Adipocyte (in vitro differentiated cells): ENCODE data around the gene NRAP.

Experiments used
- DNase-seq: peaks from one replicate; pipeline ENCODE4 v3.0.0-alpha.2; 2015; ENCODE audit warnings: low read depth
- H3K27me3 ChIP-seq: replicated peaks from 2 replicates; pipeline ENCODE4 v1.7.0; 2013; ENCODE audit warnings: mild to moderate bottlenecking, low read length, moderate library complexity; ENCODE audit not compliant: control insufficient read depth, insufficient read depth
- H3K36me3 ChIP-seq: 2 replicates; pipeline ENCODE4 v1.7.0; 2013; ENCODE audit warnings: low read length, mild to moderate bottlenecking, moderate library complexity; ENCODE audit not compliant: control insufficient read depth, insufficient read depth, severe bottlenecking
- H3K4me1 ChIP-seq: 2 replicates; pipeline ENCODE4 v1.7.0; 2013; ENCODE audit warnings: mild to moderate bottlenecking, low read length, moderate library complexity; ENCODE audit not compliant: control insufficient read depth, insufficient read depth
- H3K4me3 ChIP-seq: 2 replicates; pipeline ENCODE4 v1.7.0; 2013; ENCODE audit warnings: mild to moderate bottlenecking, low read length, moderate library complexity
- H3K9ac ChIP-seq: 2 replicates; pipeline ENCODE4 v1.7.0; 2013; ENCODE audit warnings: mild to moderate bottlenecking, low read length, moderate library complexity
- H3K9me3 ChIP-seq: 2 replicates; pipeline ENCODE4 v1.7.0; 2013; ENCODE audit warnings: mild to moderate bottlenecking, low read length, moderate library complexity; ENCODE audit not compliant: control insufficient read depth

Gene NRAP

DNA sequence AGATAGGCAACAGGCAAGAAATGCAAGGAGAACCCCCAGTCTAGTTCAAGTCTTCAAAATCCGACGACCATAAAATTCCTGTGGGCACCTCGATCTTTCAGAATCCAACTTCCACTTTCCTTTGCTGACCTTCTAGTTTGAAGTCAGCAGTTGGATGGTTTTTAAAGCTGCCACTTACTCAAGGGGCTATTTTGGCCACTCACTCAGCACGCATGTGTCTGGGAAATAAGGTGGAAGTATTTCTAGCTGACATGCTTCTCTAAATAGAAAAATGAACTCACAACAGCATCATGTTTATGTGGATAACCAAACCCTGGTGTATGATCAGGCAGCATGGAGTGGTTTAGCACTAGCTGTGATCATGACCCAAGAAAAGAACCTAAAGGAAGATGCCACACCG is at the start of gene NRAP:
NRAP (minus strand) TSS at position 134 of the 400 bp plus-strand sequence. CDS start 159 bp downstream, outside the sequence.
- Histone ChIP-seq H3K9me3 (no peaks in the 10 kb centered on the region), H3K4me1 (peaks cover 17% of the 10 kb centered on the region), H3K9ac (no peak within 1 kb of the TSS), H3K36me3 (no peaks in the 10 kb centered on the region), H3K27me3 (no peaks in the 10 kb centered on the region), H3K4me3 (no peak within 1 kb of the TSS)
- no peak for DNase-seq

- H3K27me3 ChIP-seq, result no peaks in the 10 kb centered on the region
- no peak overlapping the region for H3K4me3 ChIP-seq
- H3K36me3 ChIP-seq, result peaks cover 36% of the 10 kb centered on the region
- H3K4me1 ChIP-seq, result peaks cover 12% of the 10 kb centered on the region
- no peaks in the 10 kb centered on the region for H3K9me3 ChIP-seq
- no peak for DNase-seq
- no peak overlapping the region for H3K9ac ChIP-seq
Measured at GRCh38 chr10:113713640-113713982, 49.8 kb upstream of the NRAP start.

- Histone ChIP-seq H3K9me3 (no peaks in the 10 kb centered on the region), H3K9ac (no peak overlapping the region), H3K4me3 (no peak overlapping the region), H3K36me3 (peaks cover 32% of the 10 kb centered on the region), H3K27me3 (no peaks in the 10 kb centered on the region), H3K4me1 (peaks cover 12% of the 10 kb centered on the region)
- DNase-seq, result no peak
Measured at GRCh38 chr10:113712755-113713639, 49.2 kb upstream of the NRAP start.

GRCh38 chr10:113712024-113712423 is 48.2 kb upstream of the NRAP start:
- H3K27me3 ChIP-seq, result no peaks in the 10 kb centered on the region
- no peak overlapping the region for H3K9ac ChIP-seq
- peaks cover 29% of the 10 kb centered on the region for H3K36me3 ChIP-seq
- no peaks in the 10 kb centered on the region for H3K9me3 ChIP-seq
- DNase-seq, result no peak
- peaks cover 12% of the 10 kb centered on the region for H3K4me1 ChIP-seq
- H3K4me3 ChIP-seq, result no peak overlapping the region

- Histone ChIP-seq H3K4me3 (no peak overlapping the region), H3K36me3 (peaks cover 34% of the 10 kb centered on the region), H3K9me3 (no peaks in the 10 kb centered on the region), H3K9ac (no peak overlapping the region), H3K27me3 (no peaks in the 10 kb centered on the region), H3K4me1 (peaks cover 12% of the 10 kb centered on the region)
- DNase-seq, result no peak
Measured at GRCh38 chr10:113711142-113711541, 47.3 kb upstream of the NRAP start.

DNA sequence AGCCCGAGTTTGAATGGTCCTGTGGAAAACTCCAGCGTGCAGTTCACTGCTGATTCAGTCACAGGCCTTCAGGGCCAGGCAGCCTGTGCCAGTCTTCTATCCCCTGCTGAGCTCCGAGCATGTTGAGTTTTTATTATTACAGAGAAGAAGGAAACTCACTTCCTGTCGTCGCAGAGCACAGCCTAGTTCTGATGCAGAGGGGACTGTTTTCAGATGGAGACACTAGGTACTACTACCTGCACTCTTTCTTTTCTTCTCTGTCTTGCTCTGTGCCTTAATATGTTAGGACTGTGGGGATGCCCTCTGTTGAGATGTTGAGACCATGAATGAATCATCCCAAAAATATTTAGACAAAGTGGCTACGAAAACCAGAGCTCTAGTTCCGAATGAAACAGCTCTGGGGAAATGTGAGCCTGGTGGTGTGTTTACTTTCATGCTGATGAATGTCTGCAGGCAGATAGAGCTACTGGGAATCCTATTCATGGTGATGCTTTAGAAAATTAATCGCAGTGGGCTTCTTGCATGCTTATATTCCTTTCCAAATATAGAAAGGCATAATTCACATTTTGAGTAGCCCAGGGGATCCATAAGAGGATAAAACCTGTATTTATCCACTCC is 45.5 kb upstream of the NRAP start:
- H3K4me1 ChIP-seq, result peaks cover 12% of the 10 kb centered on the region
- peak; percentile 84 for DNase-seq
- H3K9ac ChIP-seq, result no peak overlapping the region
- peaks cover 32% of the 10 kb centered on the region for H3K36me3 ChIP-seq
- no peak overlapping the region for H3K4me3 ChIP-seq
- H3K27me3 ChIP-seq, result no peaks in the 10 kb centered on the region
- H3K9me3 ChIP-seq, result no peaks in the 10 kb centered on the region

- H3K36me3 ChIP-seq, result peaks cover 39% of the 10 kb centered on the region
- DNase-seq, result no peak
Measured at GRCh38 chr10:113708640-113709039, 44.8 kb upstream of the NRAP start.

GRCh38 chr10:113706623-113707022 is 42.8 kb upstream of the NRAP start:
- H3K27me3 ChIP-seq, result no peaks in the 10 kb centered on the region
- H3K4me3 ChIP-seq, result no peak overlapping the region
- no peaks in the 10 kb centered on the region for H3K9me3 ChIP-seq
- DNase-seq, result no peak
- no peak overlapping the region for H3K9ac ChIP-seq
- H3K36me3 ChIP-seq, result peaks cover 43% of the 10 kb centered on the region
- peaks cover 12% of the 10 kb centered on the region for H3K4me1 ChIP-seq

More at GRCh38 chr10:113708640-113709039, 44.8 kb upstream of the NRAP start:
- H3K9me3 ChIP-seq, result no peaks in the 10 kb centered on the region
- no peak overlapping the region for H3K4me3 ChIP-seq
- no peaks in the 10 kb centered on the region for H3K27me3 ChIP-seq
- peaks cover 12% of the 10 kb centered on the region for H3K4me1 ChIP-seq
- no peak overlapping the region for H3K9ac ChIP-seq

DNA sequence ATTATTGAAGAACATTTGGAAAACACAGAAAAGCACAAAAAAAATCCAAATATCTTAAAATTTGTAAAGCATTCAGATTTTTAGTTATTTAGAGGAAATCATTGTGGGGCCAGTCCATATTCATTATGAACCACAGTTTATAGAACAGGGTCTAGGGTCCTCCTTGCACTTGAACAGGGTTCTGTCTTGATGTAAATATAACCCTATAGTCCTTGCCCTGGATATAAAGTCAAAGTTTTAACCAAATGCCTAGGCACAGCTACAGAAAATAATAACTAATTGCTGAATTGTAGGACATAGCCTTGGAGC is 41.5 kb upstream of the NRAP start:
- peaks cover 12% of the 10 kb centered on the region for H3K4me1 ChIP-seq

GRCh38 chr10:113704637-113705343 is 40.9 kb upstream of the NRAP start:
- Histone ChIP-seq H3K9me3 (no peaks in the 10 kb centered on the region), H3K9ac (no peak overlapping the region), H3K4me1 (peaks cover 10% of the 10 kb centered on the region), H3K4me3 (no peak overlapping the region), H3K27me3 (no peaks in the 10 kb centered on the region), H3K36me3 (peaks cover 57% of the 10 kb centered on the region)
- peak; percentile 76 for DNase-seq

More for the DNA sequence above, 41.5 kb upstream of the NRAP start:
- DNase-seq, result no peak
- H3K36me3 ChIP-seq, result peaks cover 52% of the 10 kb centered on the region
- no peaks in the 10 kb centered on the region for H3K9me3 ChIP-seq
- no peaks in the 10 kb centered on the region for H3K27me3 ChIP-seq
- H3K9ac ChIP-seq, result no peak overlapping the region
- H3K4me3 ChIP-seq, result no peak overlapping the region

GRCh38 chr10:113697595-113697994 is 33.8 kb upstream of the NRAP start:
- Histone ChIP-seq H3K9ac (no peak overlapping the region), H3K4me3 (no peak overlapping the region), H3K36me3 (peaks cover 69% of the 10 kb centered on the region), H3K27me3 (no peaks in the 10 kb centered on the region), H3K4me1 (no peaks in the 10 kb centered on the region), H3K9me3 (peaks cover 13% of the 10 kb centered on the region)
- no peak for DNase-seq
